ENCODE data around the gene DOCK3.

The DOCK3 gene

GRCh38 chr3:50653937-50654595 lies 20.7 kb upstream of the DOCK3 start:
- ChIA-PET CTCF (interaction anchor here (1.0 to 10.8 kb wide), 10 partner anchors 8 to 83 kb away, joined by 3 to 240 read pairs (median 6); partner anchors contain the start of genes CISH, HEMK1 and MAPKAPK3), POLR2A (no interaction called here)
- DNase-seq (ENCODE audit: extremely low spot score): no peak
- TF ChIP-seq, protein P1, sequence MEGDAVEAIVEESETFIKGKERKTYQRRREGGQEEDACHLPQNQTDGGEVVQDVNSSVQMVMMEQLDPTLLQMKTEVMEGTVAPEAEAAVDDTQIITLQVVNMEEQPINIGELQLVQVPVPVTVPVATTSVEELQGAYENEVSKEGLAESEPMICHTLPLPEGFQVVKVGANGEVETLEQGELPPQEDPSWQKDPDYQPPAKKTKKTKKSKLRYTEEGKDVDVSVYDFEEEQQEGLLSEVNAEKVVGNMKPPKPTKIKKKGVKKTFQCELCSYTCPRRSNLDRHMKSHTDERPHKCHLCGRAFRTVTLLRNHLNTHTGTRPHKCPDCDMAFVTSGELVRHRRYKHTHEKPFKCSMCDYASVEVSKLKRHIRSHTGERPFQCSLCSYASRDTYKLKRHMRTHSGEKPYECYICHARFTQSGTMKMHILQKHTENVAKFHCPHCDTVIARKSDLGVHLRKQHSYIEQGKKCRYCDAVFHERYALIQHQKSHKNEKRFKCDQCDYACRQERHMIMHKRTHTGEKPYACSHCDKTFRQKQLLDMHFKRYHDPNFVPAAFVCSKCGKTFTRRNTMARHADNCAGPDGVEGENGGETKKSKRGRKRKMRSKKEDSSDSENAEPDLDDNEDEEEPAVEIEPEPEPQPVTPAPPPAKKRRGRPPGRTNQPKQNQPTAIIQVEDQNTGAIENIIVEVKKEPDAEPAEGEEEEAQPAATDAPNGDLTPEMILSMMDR (IDR thresholded peaks at IDR 0.05; ENCODE audit: control extremely low read depth, extremely low read depth, low read depth, missing control alignments): no peak

DNA sequence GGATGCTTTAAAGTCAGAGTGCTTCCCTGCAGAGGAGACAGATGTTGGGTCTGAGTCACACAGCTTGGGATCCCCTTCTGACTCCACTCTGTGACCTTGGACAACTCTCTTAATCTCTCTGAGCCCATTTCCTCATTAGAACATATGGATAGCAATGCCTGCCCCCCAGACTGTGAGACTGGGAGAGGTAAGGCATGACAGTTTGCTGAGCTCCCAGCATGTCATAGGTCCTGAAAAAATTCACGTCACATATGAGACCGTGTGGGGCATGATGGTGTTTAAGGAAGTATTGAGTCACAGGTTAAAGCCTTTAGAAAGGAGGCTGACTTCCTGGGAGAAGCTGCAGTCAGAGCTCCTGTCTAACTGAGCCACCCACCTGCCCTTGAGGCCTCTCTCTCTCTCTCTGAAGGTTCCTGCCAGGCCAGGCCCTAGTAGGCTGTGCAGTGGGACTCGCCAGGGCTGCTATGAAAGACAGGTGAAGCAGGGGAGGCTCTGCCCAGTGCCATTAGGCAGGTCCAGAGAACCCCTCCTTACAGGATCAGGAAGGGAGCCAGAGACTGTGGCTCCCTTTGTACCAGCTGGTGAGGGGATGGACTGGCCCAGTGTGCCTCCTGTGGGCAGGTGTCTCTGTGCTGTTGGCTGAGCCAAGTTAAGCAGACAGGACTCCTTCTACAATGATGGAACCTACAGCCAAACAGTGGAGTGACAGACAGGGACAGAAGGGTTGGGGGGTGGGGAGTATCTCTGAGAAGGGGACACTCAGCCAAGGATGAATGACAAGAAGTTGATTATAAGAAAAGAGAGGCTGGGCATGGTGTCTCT lies 19.5 kb upstream of the DOCK3 start:
- ChIA-PET CTCF (interaction anchor here (1.1 to 10.8 kb wide), 5 partner anchors 12 to 84 kb away, joined by 3 to 240 read pairs (median 29); partner anchors contain the start of genes CISH, HEMK1 and MAPKAPK3), POLR2A (no interaction called here)
- DNase-seq (ENCODE audit: extremely low spot score): no peak
- TF ChIP-seq, protein P1 (IDR thresholded peaks at IDR 0.05; ENCODE audit: control extremely low read depth, extremely low read depth, low read depth, missing control alignments): no peak

DNA sequence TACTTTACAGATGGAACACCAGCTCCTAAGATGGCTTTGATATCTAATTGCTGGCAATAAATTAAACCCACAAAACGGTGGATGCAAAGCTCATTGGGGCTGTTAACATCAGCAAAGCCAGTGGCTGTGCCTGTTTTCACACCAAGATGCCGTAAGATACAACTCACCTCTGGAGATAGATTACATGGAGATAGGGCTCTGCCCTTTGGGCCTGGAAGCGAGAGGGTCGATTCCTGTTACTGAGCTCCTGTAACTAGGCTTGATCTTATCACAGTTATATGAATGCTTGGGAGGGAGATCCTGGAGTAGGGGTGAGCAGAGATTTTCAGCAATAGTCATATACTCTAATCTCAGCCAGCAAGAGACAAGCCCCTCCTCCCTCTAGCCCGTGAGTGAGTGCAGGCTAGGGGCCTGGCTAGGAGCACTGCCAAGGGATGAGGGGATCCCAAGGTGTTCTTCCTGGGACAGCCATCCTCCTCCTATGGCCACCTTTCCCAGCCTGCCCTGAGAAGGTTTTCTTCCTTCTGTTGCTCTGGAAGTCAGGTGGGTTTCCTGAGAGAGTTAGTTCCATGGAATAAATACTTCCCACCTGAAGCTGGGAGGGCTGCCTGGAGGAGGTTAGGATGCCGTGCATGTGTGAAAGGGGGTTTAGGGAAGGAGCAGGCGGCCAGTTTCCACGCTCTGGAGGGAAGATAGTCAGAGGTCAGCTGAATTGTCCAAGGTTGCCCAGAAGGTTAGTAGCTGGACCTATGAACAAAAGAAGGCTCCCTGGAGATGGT lies 18.1 kb upstream of the DOCK3 start:
- ChIA-PET POLR2A (no interaction called here), CTCF (interaction anchor here (0.8 to 1.5 kb wide), 3 partner anchors 38 to 315 kb away, joined by 3 to 9 read pairs (median 3); no protein-coding TSS in a partner anchor)
- no peak for DNase-seq (ENCODE audit: extremely low spot score)
- TF ChIP-seq, protein P1 (IDR thresholded peaks at IDR 0.05; ENCODE audit: control extremely low read depth, extremely low read depth, low read depth, missing control alignments): no peak

GRCh38 chr3:50657407-50657806 lies 17.3 kb upstream of the DOCK3 start:
- ChIA-PET CTCF (interaction anchor here (1.4 to 1.5 kb wide), 2 partner anchors 20 to 42 kb away, joined by 4 to 9 read pairs; no protein-coding TSS in a partner anchor), POLR2A (no interaction called here)
- TF ChIP-seq, protein P1 (IDR thresholded peaks at IDR 0.05; ENCODE audit: control extremely low read depth, extremely low read depth, low read depth, missing control alignments): no peak
- no peak for DNase-seq (ENCODE audit: extremely low spot score)

DNA sequence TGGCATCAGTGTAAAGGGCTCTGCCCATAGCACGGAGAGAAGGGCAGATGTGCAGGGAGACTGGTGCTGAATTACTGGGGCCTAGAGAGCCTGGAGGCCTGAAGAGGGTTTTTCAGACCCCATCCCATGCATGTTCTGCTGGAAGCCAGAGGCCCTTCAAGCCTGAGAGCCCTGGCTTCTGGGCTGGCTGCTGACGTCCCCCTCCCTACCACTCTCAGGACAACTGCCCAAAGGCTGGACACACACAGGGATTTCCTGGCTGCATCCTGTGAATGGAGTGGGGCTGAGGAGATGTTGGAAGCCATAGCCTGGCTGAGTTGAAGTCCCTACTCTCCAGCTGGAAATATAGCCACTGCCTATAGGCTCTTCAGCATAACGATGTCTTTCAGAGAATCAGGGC lies 16.9 kb upstream of the DOCK3 start:
- TF ChIP-seq, protein P1 (IDR thresholded peaks at IDR 0.05; ENCODE audit: control extremely low read depth, extremely low read depth, low read depth, missing control alignments): no peak
- DNase-seq (ENCODE audit: extremely low spot score): no peak
- CTCF ChIA-PET: interaction anchor here (1.2 to 1.4 kb wide), 3 partner anchors 8 to 42 kb away, joined by 3 to 4 read pairs (median 4); no protein-coding TSS in a partner anchor
- POLR2A ChIA-PET: no interaction called here

GRCh38 chr3:50658416-50658815 lies 16.3 kb upstream of the DOCK3 start:
- POLR2A ChIA-PET: no interaction called here
- no peak for DNase-seq (ENCODE audit: extremely low spot score)
- CTCF ChIA-PET: interaction anchor here (1.2 to 1.4 kb wide), 3 partner anchors 9 to 43 kb away, joined by 3 to 4 read pairs (median 4); no protein-coding TSS in a partner anchor
- TF ChIP-seq, protein P1 (IDR thresholded peaks at IDR 0.05; ENCODE audit: control extremely low read depth, extremely low read depth, low read depth, missing control alignments): no peak
